ENCODE measurements around the gene NUP98.

DNA sequence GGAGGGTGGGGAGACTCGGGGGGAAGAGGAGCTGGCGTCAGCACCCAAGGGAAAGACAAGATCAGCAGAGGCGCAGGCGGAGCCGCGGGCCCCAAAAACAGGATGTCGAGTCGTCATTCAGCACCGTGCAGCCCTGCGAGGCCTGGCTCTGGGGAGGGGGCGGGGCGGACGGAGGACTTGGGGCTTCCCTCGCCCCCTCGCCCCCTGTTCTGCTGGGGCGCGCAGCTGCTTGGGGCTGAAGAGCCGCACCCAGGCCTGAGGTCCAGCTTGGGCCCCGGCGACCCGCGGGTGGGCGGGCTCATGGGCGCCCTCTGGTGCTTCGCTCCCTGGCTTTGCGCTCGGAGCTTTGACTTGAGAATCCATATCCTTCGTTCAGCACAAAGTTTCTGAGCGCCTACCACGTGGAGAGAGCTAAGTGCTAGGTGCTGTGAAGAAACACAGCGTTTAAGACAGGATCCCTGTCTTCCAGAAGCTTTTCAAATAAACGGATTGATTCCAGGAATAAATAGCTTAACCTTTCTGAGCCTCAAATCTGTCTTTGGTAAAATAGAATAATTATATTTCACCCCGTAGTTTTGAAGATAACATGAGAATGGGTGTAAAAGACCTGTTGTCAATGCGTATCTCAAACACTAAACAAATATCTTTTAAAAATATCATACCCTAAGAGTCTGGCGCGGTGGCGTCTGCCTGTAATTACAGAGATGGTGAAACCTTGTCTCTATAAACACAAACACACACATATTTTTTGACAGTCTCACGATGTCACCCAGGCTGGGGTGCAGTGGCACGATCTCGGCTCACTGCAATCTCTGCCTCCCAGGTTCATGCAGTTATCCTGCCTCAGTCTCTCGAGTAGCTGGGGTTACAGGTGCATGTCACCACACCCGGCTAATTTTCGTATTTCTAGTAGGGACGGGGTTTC lies 44.3 kb upstream of the NUP98 start:
- TF ChIP-seq ZFP36 (IDR thresholded peaks at IDR 0.05; ENCODE audit: borderline replicate concordance, partially characterized antibody) (no peak), POLR2A (IDR thresholded peaks at IDR 0.05; ENCODE audit: low read length) (peak; percentile 42), MAZ (IDR thresholded peaks at IDR 0.05; ENCODE audit: borderline replicate concordance, low read depth, low read length) (no peak), POLR2AphosphoS2 (conservative IDR thresholded peaks at IDR 0.05; ENCODE audit: low read length) (no peak), HDAC2 (IDR thresholded peaks at IDR 0.05) (no peak), SMC3 (IDR thresholded peaks at IDR 0.05) (peak; percentile 74), CEBPB (IDR thresholded peaks at IDR 0.05) (no peak), RFX5 (IDR thresholded peaks at IDR 0.05) (no peak)
- TF ChIP-seq, protein P1, sequence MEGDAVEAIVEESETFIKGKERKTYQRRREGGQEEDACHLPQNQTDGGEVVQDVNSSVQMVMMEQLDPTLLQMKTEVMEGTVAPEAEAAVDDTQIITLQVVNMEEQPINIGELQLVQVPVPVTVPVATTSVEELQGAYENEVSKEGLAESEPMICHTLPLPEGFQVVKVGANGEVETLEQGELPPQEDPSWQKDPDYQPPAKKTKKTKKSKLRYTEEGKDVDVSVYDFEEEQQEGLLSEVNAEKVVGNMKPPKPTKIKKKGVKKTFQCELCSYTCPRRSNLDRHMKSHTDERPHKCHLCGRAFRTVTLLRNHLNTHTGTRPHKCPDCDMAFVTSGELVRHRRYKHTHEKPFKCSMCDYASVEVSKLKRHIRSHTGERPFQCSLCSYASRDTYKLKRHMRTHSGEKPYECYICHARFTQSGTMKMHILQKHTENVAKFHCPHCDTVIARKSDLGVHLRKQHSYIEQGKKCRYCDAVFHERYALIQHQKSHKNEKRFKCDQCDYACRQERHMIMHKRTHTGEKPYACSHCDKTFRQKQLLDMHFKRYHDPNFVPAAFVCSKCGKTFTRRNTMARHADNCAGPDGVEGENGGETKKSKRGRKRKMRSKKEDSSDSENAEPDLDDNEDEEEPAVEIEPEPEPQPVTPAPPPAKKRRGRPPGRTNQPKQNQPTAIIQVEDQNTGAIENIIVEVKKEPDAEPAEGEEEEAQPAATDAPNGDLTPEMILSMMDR (IDR thresholded peaks at IDR 0.05) = peak; percentile 88
- TF ChIP-seq, protein P2, sequence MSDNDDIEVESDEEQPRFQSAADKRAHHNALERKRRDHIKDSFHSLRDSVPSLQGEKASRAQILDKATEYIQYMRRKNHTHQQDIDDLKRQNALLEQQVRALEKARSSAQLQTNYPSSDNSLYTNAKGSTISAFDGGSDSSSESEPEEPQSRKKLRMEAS (IDR thresholded peaks at IDR 0.05) = peak; percentile 98
- TF ChIP-seq, protein P3, sequence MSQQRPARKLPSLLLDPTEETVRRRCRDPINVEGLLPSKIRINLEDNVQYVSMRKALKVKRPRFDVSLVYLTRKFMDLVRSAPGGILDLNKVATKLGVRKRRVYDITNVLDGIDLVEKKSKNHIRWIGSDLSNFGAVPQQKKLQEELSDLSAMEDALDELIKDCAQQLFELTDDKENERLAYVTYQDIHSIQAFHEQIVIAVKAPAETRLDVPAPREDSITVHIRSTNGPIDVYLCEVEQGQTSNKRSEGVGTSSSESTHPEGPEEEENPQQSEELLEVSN (IDR thresholded peaks at IDR 0.05; ENCODE audit: borderline replicate concordance, low read depth) = peak; percentile 97
- TF ChIP-seq, protein P4, sequence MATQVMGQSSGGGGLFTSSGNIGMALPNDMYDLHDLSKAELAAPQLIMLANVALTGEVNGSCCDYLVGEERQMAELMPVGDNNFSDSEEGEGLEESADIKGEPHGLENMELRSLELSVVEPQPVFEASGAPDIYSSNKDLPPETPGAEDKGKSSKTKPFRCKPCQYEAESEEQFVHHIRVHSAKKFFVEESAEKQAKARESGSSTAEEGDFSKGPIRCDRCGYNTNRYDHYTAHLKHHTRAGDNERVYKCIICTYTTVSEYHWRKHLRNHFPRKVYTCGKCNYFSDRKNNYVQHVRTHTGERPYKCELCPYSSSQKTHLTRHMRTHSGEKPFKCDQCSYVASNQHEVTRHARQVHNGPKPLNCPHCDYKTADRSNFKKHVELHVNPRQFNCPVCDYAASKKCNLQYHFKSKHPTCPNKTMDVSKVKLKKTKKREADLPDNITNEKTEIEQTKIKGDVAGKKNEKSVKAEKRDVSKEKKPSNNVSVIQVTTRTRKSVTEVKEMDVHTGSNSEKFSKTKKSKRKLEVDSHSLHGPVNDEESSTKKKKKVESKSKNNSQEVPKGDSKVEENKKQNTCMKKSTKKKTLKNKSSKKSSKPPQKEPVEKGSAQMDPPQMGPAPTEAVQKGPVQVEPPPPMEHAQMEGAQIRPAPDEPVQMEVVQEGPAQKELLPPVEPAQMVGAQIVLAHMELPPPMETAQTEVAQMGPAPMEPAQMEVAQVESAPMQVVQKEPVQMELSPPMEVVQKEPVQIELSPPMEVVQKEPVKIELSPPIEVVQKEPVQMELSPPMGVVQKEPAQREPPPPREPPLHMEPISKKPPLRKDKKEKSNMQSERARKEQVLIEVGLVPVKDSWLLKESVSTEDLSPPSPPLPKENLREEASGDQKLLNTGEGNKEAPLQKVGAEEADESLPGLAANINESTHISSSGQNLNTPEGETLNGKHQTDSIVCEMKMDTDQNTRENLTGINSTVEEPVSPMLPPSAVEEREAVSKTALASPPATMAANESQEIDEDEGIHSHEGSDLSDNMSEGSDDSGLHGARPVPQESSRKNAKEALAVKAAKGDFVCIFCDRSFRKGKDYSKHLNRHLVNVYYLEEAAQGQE (IDR thresholded peaks at IDR 0.05) = no peak

All from A549 (cell line).